GM21381 (cell line): Measurements from ENCODE around the gene UBASH3A.
A peak's percentile ranks its signal among the peaks of the same experiment; 100 is the strongest.
"Not testable (repeated sequence)": the region's sequence is repeated elsewhere in the genome, so short reads cannot be mapped to it uniquely, and the experiment has no call there.

Experiments
- ATAC-seq: cut with Tn5 transposase; IDR thresholded peaks from one replicate; pipeline ENCODE4 v1.9.1; 2021; ENCODE audit warnings: mild to moderate bottlenecking, moderate library complexity; ENCODE audit not compliant: unreplicated experiment

Gene UBASH3A

GRCh38 chr21:42406866-42407265 is 3.2 kb downstream of the UBASH3A start:
- no peak for ATAC-seq

GRCh38 chr21:42407476-42407875 is 3.8 kb downstream of the UBASH3A start:
- no peak for ATAC-seq

- ATAC-seq = not testable (repeated sequence)
These were observed 5.0 kb downstream of the UBASH3A start for GRCh38 chr21:42408718-42409117.

GRCh38 chr21:42409366-42409765 is 5.7 kb downstream of the UBASH3A start:
- no peak for ATAC-seq

- no peak for ATAC-seq
These were observed 7.6 kb downstream of the UBASH3A start for GRCh38 chr21:42411197-42411869.

- no peak for ATAC-seq
These were observed 8.4 kb downstream of the UBASH3A start for GRCh38 chr21:42411891-42412635.

- ATAC-seq = no peak
These were observed 8.9 kb downstream of the UBASH3A start for GRCh38 chr21:42412636-42412933.

GRCh38 chr21:42413093-42413492 is 9.4 kb downstream of the UBASH3A start:
- ATAC-seq = no peak

- no peak for ATAC-seq
These were observed 9.8 kb downstream of the UBASH3A start for GRCh38 chr21:42413500-42413899.

- no peak for ATAC-seq
These were observed 10.4 kb downstream of the UBASH3A start for GRCh38 chr21:42414066-42414465.

GRCh38 chr21:42414553-42414927 is 10.8 kb downstream of the UBASH3A start:
- no peak for ATAC-seq

- peak; percentile 71 for ATAC-seq
These were observed 11.4 kb downstream of the UBASH3A start for GRCh38 chr21:42414928-42415769.

GRCh38 chr21:42417533-42417932 is 13.8 kb downstream of the UBASH3A start:
- ATAC-seq = no peak

- ATAC-seq = no peak
These were observed 15.2 kb downstream of the UBASH3A start for GRCh38 chr21:42418886-42419285.

- ATAC-seq = no peak
These were observed 16.1 kb downstream of the UBASH3A start for GRCh38 chr21:42419845-42420244.

GRCh38 chr21:42421018-42421793 is 17.5 kb downstream of the UBASH3A start:
- ATAC-seq = no peak

- no peak for ATAC-seq
These were observed 19.5 kb downstream of the UBASH3A start for GRCh38 chr21:42423197-42423675.

- no peak for ATAC-seq
These were observed 20.0 kb downstream of the UBASH3A start for GRCh38 chr21:42423685-42424084.

- ATAC-seq = peak; percentile 58
These were observed 21.3 kb downstream of the UBASH3A start for GRCh38 chr21:42424914-42425541.

- peak; percentile 28 for ATAC-seq
These were observed 21.9 kb downstream of the UBASH3A start for GRCh38 chr21:42425591-42425990.
